Measurements from ENCODE around the gene SLC25A21. TPM values are rescaled to one million over a fixed set of nuclear protein-coding genes. Genes with fewer than 3 reads are reported as not detected.

Gene SLC25A21
- total RNA-seq, 1 donor from 2014 or later: 0.81 TPM

- DNase-seq (ENCODE audit: low read depth): no peak
- no peak overlapping the region for H3K4me3 ChIP-seq (ENCODE audit: low read depth, low read length)
- TF ChIP-seq CTCF (conservative IDR thresholded peaks at IDR 0.05; ENCODE audit: low read depth, low read length): no peak
These were observed 508.7 kb downstream of the SLC25A21 start for GRCh38 chr14:36663404-36664321.

GRCh38 chr14:36662543-36663403 lies 509.6 kb downstream of the SLC25A21 start:
- DNase-seq (ENCODE audit: low read depth): no peak

GRCh38 chr14:36662258-36662542 lies 510.2 kb downstream of the SLC25A21 start:
- no peak for DNase-seq (ENCODE audit: low read depth)
- peak overlapping the region; percentile 39 for H3K4me3 ChIP-seq (ENCODE audit: low read depth, low read length)
- TF ChIP-seq CTCF (conservative IDR thresholded peaks at IDR 0.05; ENCODE audit: low read depth, low read length): no peak

More at GRCh38 chr14:36662543-36663403, 509.6 kb downstream of the SLC25A21 start:
- peak overlapping the region; percentile 39 for H3K4me3 ChIP-seq (ENCODE audit: low read depth, low read length)
- TF ChIP-seq CTCF (conservative IDR thresholded peaks at IDR 0.05; ENCODE audit: low read depth, low read length): no peak

- no peak for TF ChIP-seq CTCF (conservative IDR thresholded peaks at IDR 0.05; ENCODE audit: low read depth, low read length)
- H3K4me3 ChIP-seq (ENCODE audit: low read depth, low read length): peak within 1 kb of the TSS; percentile 39
- peak; percentile 6 for DNase-seq (ENCODE audit: low read depth)
These were observed 510.7 kb downstream of the SLC25A21 start, which contains the start of gene PAX9 for GRCh38 chr14:36661506-36662257. Gene PAX9, plus strand, starts transcription at chr14:36661860. Its CDS starts 230 bp downstream, at chr14:36662090.

GRCh38 chr14:36660736-36661505 lies 511.5 kb downstream of the SLC25A21 start:
- DNase-seq (ENCODE audit: low read depth): no peak
- H3K4me3 ChIP-seq (ENCODE audit: low read depth, low read length): peak overlapping the region; percentile 2
- no peak for TF ChIP-seq CTCF (conservative IDR thresholded peaks at IDR 0.05; ENCODE audit: low read depth, low read length)

All from epithelial cell of proximal tubule (primary cell).